Ishikawa (cell line): ENCODE measurements around the gene BDP1.
A peak's percentile ranks its signal among the peaks of the same experiment; 100 is the strongest.

Experiments
- CEBPB ChIP-seq: IDR thresholded peaks from 2 replicates; pipeline ENCODE4 v1.6.1; 2012
- CREB1 ChIP-seq: IDR thresholded peaks from 2 replicates; pipeline ENCODE4 v1.6.1; 2012; ENCODE audit warnings: low read depth
- EGR1 ChIP-seq: IDR thresholded peaks from 2 replicates; pipeline ENCODE4 v1.6.1; 2012
- EP300 ChIP-seq: IDR thresholded peaks from 2 replicates; pipeline ENCODE4 v1.6.1; 2012; ENCODE audit warnings: borderline replicate concordance
- FOXM1 ChIP-seq: IDR thresholded peaks from 2 replicates; pipeline ENCODE4 v1.6.1; 2012; ENCODE audit warnings: low read depth, borderline replicate concordance
- MAX ChIP-seq: IDR thresholded peaks from 2 replicates; pipeline ENCODE4 v1.6.1; 2012
- NFIC ChIP-seq: IDR thresholded peaks from 2 replicates; pipeline ENCODE4 v1.6.1; 2012
- RAD21 ChIP-seq: IDR thresholded peaks from 2 replicates; pipeline ENCODE4 v1.6.1; 2012; ENCODE audit warnings: low read depth
- TAF1 ChIP-seq: IDR thresholded peaks from 2 replicates; pipeline ENCODE4 v1.6.1; 2012; ENCODE audit warnings: low read depth, mild to moderate bottlenecking
- TCF12 ChIP-seq: IDR thresholded peaks from 2 replicates; pipeline ENCODE4 v1.6.1; 2012; ENCODE audit warnings: low read depth
- TEAD4 ChIP-seq: IDR thresholded peaks from 2 replicates; pipeline ENCODE4 v1.6.1; 2012
- USF1 ChIP-seq: IDR thresholded peaks from 2 replicates; pipeline ENCODE4 v1.6.1; 2012
- YY1 ChIP-seq: IDR thresholded peaks from 2 replicates; pipeline ENCODE4 v1.6.1; 2012; ENCODE audit warnings: low read depth
- ZBTB7A ChIP-seq: IDR thresholded peaks from 2 replicates; pipeline ENCODE4 v1.6.1; 2012; ENCODE audit warnings: low read depth
- TF ChIP-seq, protein P1 (sequence below): IDR thresholded peaks from 2 replicates; pipeline ENCODE4 v1.6.1; 2012; ENCODE audit warnings: low read depth, mild to moderate bottlenecking

Gene BDP1

GRCh38 chr5:71492817-71493615 lies 37.6 kb downstream of the BDP1 start:
- TF ChIP-seq NFIC = no peak
- TF ChIP-seq MAX = no peak
- TF ChIP-seq TAF1 = no peak
- TF ChIP-seq, protein P1, sequence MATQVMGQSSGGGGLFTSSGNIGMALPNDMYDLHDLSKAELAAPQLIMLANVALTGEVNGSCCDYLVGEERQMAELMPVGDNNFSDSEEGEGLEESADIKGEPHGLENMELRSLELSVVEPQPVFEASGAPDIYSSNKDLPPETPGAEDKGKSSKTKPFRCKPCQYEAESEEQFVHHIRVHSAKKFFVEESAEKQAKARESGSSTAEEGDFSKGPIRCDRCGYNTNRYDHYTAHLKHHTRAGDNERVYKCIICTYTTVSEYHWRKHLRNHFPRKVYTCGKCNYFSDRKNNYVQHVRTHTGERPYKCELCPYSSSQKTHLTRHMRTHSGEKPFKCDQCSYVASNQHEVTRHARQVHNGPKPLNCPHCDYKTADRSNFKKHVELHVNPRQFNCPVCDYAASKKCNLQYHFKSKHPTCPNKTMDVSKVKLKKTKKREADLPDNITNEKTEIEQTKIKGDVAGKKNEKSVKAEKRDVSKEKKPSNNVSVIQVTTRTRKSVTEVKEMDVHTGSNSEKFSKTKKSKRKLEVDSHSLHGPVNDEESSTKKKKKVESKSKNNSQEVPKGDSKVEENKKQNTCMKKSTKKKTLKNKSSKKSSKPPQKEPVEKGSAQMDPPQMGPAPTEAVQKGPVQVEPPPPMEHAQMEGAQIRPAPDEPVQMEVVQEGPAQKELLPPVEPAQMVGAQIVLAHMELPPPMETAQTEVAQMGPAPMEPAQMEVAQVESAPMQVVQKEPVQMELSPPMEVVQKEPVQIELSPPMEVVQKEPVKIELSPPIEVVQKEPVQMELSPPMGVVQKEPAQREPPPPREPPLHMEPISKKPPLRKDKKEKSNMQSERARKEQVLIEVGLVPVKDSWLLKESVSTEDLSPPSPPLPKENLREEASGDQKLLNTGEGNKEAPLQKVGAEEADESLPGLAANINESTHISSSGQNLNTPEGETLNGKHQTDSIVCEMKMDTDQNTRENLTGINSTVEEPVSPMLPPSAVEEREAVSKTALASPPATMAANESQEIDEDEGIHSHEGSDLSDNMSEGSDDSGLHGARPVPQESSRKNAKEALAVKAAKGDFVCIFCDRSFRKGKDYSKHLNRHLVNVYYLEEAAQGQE = no peak
- TF ChIP-seq TEAD4 = no peak
- no peak for TF ChIP-seq RAD21
- TF ChIP-seq EGR1 = no peak
- TF ChIP-seq USF1 = no peak
- TF ChIP-seq CREB1 = no peak
- no peak for TF ChIP-seq TCF12
- TF ChIP-seq FOXM1 = no peak
- TF ChIP-seq CEBPB = no peak
- no peak for TF ChIP-seq YY1
- TF ChIP-seq ZBTB7A = no peak
- no peak for TF ChIP-seq EP300

DNA sequence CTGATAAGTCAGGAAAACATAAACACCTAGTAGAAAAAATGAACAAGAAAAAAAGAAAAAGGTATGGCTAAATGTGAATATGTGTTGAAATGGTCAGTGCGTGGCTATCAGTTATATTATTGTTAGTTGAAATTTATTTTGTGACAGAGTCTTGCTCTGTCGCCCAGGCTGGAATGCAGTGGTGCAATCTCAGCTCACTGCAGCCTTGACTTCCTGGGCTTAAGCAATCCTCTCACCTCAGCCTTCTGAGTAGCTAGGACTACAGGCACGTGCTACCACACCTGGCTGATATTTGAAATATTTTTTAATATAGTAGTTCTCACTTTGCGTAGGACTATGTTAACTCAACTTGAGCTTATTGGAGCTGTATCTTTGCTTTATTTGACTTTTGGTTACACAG lies 38.8 kb downstream of the BDP1 start:
- 0 out of 2 replicates have a peak, but pooled peaks have one; percentile 14 for TF ChIP-seq CEBPB

DNA sequence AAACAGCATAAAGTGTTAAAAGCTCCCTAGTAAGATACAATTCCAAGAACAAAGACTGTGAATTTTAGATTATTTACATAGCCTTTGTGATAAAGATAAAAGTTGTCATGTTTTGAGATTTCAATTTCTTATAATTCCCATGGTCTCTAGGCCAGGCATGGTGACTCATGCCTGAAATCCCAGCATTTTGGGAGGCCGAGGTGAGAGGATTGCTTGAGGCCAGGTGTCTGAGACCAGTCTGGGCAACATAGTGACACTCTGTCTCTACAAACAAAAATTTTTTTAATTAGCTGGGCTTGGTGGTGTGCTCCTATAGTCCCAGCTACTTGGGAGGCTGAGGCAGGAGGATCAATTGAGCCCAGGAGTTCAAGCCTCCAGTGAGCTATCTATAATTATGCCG lies 48.1 kb downstream of the BDP1 start:
- TF ChIP-seq CREB1 = no peak
- TF ChIP-seq USF1 = no peak
- no peak for TF ChIP-seq MAX
- no peak for TF ChIP-seq TCF12
- no peak for TF ChIP-seq RAD21
- TF ChIP-seq ZBTB7A = no peak
- TF ChIP-seq YY1 = no peak
- no peak for TF ChIP-seq EP300
- TF ChIP-seq TAF1 = no peak

- TF ChIP-seq YY1 (no peak), TEAD4 (no peak), CREB1 (no peak)
Measured at GRCh38 chr5:71522151-71522550, 66.7 kb downstream of the BDP1 start.

GRCh38 chr5:71528206-71528605 lies 72.8 kb downstream of the BDP1 start:
- no peak for TF ChIP-seq YY1
- TF ChIP-seq FOXM1 = no peak
- TF ChIP-seq CEBPB = no peak
- no peak for TF ChIP-seq RAD21
- no peak for TF ChIP-seq EP300
- no peak for TF ChIP-seq TEAD4
- no peak for TF ChIP-seq NFIC
- no peak for TF ChIP-seq TCF12
- TF ChIP-seq TAF1 = no peak
- TF ChIP-seq USF1 = no peak
- no peak for TF ChIP-seq MAX
- TF ChIP-seq CREB1 = no peak
- TF ChIP-seq, protein P1 = no peak
- no peak for TF ChIP-seq ZBTB7A
- TF ChIP-seq EGR1 = no peak

GRCh38 chr5:71529682-71530081 lies 74.2 kb downstream of the BDP1 start:
- TF ChIP-seq, protein P1 = no peak
- TF ChIP-seq CREB1 (no peak), TEAD4 (no peak), TCF12 (no peak), ZBTB7A (no peak), RAD21 (no peak), CEBPB (no peak), FOXM1 (no peak), EP300 (no peak), NFIC (no peak), MAX (no peak), USF1 (no peak), YY1 (no peak), TAF1 (no peak), EGR1 (no peak)
